Right renal pelvis (tissue), 4 donors: ENCODE data around the gene THAP11. TPM values are rescaled to one million over a fixed set of nuclear protein-coding genes. Genes with fewer than 3 reads are reported as not detected.
A peak's percentile ranks its signal among the peaks of the same experiment; 100 is the strongest.
"Not testable (repeated sequence)": the region's sequence is repeated elsewhere in the genome, so short reads cannot be mapped to it uniquely, and the experiment has no call there.

Experiments
- DNase-seq, 4 donors: peaks; one replicate each; pipeline ENCODE4 v3.0.0-alpha.2; 2013; ENCODE audit warnings: low read depth in 4 of 4, low spot score in 3 of 4, missing footprints in 1 of 4
- polyA plus RNA-seq, 4 donors: library from polyadenylated mRNA; unstranded; fragments of 120-200 nt; gene quantifications; one replicate each; pipeline ENCODE4 v1.2.1, GENCODE V29; 2013; ENCODE audit not compliant: insufficient read length in 4 of 4

Gene THAP11
- polyA plus RNA-seq, 4 donors, result 30.4 to 33.8 (median 32.1) TPM

DNA sequence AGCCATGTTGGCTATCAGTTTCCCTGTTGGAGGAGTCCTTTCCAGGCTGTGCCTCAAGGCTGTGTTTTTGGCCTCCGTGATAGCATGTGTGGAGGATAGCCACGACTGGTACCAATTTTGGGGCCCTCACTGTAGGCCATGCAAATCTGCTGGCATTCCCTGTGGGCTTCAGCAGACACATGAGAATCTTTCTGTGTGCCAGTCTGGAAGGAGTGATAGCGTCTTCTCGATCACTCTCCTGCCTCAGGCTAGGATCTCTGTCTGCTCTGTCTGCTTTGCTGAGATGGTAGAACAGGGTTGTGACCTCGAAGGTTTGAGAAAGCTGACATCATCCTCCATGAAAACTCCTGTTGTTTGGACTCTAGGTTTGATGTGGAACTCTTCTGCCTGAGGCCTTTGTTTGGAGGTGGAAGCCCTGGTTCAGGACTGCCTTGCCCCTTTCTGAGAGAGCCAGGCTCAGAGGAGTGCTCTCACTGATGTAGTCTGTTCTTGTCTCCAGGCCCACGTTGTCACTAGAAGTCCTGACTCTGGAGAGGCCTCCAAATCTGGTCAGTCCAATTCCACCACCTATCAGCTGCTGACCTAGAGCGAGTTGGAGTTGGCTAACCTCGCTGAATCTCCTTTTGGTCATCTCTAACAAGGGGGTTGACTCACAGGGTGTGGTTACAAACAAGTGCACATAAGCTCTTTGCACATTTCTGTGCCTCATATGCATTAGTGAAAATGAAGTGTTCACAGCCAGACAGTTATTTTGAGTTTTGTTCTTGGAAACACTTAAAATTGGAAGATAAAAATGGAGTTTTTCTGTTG is 18.7 kb downstream of the THAP11 start:
- DNase-seq, result no peak

DNA sequence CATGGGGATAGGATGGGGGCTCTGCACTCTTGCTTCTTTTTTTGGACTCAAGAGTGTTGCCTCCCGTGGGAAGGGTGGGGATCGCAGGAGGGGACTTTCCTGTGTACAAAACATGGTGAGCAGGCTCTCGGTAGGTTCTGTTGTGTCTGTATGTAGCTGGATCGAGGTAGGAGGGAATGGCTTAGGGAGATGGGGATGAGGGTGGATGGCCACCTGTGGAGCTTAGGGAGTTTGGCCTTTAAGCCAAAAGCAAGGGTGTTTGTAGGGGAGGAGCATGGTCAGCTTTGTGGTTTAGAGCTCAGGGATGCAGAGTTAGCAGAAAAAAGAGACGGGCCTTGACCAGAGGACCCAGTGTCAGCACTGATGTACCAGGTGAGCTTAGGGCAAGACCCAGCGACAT is 19.8 kb downstream of the THAP11 start:
- DNase-seq, result no peak

DNA sequence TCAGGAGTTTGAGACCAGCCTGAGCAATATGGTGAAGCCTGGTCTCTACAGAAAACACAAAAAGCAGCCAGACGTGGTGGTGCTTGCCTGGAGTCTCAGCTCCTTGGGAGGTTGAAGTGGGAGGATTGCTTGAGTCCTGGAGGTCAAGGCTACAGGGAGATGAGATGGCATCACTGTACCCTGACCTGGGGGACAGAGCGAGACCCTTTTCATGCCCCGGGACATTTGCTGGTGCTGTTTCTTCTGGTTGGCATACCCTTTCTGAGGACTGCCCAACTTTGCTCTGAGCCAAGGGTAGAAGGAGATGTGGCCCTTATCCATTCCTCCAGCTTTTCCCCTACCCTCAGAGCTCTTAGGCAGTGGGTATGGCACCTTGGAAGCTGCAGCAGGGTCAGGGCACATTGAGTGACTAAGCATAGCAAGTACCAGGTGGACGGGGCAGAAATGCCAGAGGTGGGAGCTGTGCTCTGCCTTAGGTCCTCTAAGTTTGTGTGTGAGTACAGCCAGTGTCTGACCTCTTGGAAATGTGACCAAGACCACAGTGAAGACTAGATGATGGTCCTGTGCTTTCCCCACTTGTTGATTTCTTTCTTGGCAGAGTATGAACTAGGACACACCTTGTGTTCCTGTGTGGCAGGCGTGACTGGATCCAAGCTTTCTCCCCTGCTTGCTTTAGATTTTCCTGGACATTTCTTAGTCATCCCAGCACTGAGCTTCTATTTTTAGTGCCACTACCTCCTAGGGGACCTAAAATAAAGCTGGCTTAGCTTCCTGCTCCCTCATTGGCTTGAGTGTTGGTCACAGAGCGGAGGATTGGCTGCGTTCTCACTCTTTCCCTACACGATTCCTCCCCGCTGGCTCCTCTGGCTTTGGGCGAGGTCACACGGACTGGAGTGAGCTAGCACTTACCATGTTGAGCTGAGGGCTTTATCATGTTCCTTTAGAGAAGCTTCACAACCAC is 20.8 kb downstream of the THAP11 start:
- DNase-seq, result no peak

DNA sequence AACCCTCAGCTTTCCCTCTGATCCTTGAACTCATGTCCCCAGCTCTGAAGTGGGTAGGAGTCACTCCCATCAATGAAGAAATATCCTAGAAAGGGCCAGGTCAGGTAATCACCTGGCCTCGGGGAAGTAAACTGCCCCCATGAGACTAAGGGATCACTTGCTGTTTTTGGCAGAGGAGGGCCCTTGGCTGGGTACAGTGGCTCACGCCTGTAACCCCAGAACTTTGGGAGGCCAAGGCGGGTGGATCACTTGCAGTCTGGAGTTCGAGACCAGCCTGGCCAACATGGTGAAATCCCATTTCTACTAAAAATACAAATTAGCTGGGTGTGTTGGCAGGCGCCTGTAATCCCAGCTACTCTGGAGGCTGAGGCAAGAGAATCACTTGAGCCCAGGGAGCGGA is 21.9 kb downstream of the THAP11 start:
- not testable (repeated sequence) for DNase-seq

DNA sequence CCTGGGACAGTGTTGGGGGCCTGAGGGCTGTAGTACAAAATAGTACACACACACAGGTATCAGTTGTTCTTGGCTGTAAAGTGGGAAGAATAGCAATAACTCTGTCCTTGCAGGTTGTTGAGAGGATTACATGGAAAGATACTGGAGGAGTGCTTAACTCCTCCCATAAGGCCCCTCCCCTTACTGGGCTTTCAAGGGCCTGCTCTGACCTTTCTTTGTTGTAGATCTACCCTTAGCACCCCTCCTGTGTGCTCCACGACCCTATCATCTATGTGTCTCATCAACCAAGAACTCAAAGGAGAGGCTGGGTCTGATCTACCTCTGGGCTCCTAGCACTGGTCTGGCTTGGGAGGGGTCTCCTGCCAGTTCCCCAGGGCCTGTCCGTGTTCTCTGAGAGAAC is 22.5 kb downstream of the THAP11 start:
- DNase-seq, result no peak

DNA sequence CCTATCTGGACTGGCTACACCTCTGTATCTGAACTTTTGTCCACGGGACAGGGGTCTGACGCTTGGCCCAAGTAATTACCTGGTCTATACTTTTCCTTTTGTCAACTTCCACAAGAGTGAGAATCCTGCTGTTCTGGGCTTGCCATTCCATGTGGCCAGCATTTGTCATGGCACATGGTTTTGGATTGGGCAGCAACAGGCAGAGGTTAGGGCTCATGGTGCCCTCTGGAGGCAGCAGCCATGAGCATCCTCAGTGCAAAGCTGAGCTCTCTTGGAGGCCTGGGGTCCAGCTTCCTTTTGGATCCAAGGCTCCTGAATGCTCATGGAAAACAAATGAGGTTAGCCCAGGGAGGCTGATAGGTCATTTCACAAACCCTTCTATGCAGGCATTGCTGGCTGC is 23.2 kb downstream of the THAP11 start:
- no peak for DNase-seq

DNA sequence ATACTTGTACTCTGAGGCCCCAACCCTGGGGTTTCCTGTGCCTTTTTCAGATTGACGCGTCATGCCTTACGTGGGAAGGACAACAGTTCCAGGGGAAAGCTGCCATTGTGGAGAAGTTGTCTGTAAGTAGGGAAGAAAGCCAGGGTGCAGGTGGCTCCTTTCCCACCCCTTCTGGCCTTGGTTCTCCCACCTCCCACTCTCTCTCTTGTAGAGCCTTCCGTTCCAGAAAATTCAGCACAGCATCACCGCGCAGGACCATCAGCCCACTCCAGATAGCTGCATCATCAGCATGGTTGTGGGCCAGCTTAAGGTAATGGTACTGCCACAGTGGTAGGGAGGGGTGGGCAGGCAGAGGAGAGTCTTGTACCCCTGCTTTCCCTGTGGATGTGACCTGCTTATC is 26.2 kb downstream of the THAP11 start:
- DNase-seq, result no peak

DNA sequence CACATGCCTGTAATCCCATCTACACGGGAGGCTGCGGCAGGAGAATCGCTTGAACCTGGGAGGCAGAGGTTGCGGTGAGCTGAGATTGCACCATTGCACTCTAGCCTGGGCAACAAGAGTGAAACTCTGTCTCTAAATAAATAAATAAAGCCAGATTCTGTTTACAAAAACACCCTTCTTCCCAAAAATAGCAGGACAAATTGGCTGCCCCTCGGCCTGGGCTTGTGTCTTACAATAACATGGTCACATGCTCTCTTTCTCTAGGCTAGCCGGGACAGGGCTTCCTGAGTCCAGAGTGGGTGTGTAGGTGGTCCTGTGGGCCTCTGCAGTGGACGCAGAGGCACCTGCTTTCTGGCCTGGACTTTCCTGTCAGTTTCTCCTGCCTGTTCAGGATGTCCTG is 27.5 kb downstream of the THAP11 start:
- DNase-seq, result no peak

DNA sequence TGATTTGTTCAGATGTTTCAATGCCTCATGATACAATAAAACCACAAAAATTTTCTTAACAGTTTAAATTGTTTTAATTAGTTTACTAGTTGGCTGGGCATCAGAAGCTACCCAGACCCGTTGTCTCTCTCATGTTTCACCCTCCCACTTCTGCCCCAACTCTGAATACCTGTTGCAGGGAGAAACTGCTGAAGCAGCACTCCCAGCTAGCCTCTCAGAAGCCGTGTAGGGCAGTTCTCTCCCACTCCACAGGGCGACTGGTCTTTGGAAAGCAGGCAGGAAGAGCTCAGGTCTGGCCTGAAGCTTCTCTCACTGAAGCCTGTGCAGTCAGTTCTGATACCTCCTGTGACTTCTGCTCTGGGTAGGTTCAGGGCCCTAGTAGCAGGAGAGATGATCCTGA is 29.1 kb downstream of the THAP11 start:
- DNase-seq, result no peak

DNA sequence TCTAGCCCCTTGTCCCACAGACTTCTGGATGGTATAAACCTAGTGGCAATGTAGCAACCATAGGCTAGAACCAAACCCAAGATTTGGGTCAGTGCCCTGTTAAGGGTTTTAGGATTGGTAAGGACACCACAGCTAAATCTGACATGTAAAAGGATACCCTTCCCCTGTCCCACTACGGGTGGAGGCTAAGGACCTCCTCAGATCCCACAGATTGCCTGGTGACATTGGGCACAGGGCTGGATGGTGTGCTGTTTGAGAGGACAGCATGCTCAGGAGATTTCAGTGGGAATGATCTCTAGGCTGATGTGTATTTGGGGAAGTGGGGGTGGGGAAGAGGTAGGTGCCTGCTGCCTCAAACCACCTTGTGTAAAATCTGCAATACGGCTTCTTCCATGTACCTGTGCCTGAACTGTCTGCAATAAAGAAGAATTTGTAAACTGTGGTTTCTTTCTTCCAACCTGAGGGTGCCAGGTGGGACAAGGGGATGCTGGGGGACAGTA is 30.1 kb downstream of the THAP11 start:
- DNase-seq, result no peak

DNA sequence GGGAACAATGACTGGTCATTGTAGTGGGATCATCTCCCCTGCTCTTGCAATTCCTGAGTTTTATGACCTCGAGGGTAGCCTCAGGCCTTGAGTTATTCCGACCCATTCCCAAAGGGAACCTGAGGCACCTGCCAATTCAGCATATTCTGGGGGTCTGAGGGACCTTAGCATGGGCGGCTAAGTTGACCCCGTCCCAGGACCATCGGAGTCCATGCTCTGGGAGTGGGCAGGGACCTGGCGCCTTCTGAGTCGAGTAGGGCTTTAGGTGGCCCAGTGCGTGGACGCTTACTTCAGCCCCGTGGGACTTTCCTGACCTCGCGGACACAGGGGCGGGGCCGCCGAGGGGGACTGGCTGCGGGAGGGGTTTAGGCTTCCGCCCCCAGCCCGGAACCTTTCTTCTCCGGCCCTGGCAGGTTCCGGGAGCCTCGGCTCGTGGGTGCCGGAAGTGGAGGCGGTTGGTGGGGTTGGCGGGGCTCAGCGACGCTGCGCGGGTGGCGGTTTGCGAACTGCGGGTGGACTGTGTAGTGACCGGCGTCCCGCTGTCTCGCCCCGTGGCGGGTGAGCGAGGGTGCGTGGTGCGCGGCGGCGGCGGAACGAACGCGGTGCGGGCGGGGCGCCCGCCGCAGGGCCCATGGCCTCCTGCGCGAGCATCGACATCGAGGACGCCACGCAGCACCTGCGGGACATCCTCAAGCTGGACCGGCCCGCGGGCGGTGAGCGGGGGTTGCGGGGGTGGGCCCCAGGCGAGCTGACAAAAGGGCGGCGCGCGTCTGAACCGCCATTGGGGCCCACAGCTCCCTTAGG is 30.7 kb downstream of the THAP11 start, which contains the start of gene EDC4:
TSS of gene EDC4 (plus strand) at position 422 of the 804 bp plus-strand sequence. CDS start at position 632, 210 bp downstream.
- DNase-seq, result peak in 2 of 4 donors; percentile 52 to 57

DNA sequence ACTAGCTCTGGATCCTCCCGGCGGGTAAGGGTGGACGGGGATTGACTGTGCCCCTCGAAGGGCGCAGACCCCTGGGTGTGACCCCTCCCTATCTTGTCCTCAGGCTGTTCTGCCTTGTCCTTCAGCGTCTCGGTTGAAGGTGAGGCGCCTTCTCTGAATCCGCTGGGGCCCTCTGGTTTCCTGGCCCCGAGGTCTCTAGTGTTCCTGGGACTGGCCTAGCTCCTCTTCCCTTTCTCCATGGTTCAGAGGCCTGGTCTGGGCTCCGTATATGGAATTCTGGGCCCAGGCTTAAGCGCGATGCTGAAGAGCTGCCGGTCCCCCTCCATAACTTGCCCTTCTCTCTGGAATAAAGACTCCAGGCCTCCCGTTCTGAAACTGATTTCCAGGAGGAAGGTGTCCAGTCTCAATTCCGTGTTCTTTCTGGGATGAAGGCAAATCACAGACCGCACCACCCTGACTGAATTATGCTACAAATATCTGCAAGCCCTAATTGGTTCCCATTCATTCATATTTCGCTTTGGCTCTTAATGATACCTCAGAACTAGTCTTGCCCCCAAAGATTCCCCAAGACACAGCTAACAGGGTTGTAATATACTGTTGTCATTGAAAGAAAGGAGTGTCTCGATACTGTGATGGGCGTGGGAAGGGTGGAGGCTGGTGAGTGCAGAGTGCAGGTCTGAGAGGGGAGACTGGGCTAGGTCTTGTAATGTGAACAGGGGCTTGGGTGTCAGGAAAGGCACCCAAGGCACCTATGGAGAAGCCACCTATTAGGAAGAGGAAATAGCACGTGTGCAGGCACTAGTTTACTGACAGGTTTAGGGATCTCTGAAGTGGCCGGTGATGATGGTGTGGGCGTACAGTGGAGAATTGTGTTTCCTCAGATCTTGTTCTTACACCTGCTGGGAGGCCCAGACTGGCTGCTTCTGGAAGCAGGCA is 31.6 kb downstream of the THAP11 start:
- no peak for DNase-seq

DNA sequence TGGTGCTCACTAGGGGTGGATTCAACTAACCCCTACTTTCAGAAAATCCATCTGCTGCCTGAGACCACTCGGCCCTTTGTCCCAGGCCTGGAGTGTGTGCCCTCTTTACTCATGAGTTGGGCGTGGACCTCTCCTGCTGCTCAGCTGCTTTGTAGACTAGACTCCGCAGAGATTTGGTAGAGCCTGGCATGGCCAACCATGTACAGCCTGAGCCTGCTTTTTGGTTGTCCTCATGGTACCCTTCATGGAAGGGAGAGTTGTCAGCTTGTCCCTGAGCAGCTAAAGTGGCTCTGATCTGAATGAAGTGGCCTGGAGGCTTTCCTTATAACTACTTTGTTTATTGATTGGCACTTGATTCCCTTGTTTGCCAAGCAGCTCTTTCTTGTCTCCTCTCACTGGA is 32.3 kb downstream of the THAP11 start:
- no peak for DNase-seq

DNA sequence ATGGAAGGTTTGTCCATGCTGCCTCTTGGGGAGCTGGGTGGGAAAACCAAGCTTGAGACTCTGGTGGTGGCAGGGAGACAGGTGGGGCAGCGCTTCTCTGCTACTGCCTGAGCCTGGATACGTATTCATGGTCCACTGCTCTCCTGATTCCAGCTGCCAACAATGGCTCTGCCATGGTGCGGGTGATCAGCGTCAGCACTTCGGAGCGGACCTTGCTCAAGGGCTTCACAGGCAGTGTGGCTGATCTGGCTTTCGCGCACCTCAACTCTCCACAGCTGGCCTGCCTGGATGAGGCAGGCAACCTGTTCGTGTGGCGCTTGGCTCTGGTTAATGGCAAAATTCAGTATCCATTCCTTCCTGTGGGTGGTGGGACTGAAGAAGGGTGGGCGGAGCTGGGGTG is 34.9 kb downstream of the THAP11 start:
- no peak for DNase-seq

DNA sequence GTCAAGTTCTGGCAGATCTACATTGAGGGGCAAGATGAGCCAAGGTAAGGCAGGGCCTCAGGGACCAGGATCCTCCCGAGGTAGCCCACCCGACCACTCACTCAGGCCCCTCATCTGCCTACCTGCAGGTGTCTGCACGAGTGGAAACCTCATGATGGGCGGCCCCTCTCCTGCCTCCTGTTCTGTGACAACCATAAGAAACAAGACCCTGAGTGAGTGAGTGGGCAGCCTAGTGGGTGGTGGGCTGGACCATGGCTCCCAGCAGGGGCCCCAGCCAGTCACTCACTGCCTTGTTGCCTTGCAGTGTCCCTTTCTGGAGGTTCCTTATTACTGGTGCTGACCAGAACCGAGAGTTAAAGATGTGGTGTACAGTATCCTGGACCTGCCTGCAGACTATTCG is 36.1 kb downstream of the THAP11 start:
- DNase-seq, result no peak

DNA sequence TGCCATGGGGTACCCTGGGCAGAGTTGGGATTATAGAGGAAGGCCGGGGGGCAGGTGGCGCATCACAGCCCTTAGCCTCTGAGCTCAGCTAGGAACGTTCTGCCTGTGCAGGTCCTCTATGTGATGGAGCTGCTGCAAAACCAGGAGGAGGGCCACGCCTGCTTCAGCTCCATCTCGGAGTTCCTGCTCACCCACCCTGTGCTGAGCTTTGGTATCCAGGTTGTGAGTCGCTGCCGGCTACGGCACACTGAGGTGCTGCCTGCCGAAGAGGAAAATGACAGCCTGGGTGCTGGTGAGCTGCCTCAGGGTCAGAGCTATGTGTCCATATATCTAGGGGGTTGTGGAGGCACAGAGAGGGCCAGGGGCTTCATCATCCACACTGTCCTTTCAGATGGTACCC is 36.7 kb downstream of the THAP11 start:
- no peak for DNase-seq

DNA sequence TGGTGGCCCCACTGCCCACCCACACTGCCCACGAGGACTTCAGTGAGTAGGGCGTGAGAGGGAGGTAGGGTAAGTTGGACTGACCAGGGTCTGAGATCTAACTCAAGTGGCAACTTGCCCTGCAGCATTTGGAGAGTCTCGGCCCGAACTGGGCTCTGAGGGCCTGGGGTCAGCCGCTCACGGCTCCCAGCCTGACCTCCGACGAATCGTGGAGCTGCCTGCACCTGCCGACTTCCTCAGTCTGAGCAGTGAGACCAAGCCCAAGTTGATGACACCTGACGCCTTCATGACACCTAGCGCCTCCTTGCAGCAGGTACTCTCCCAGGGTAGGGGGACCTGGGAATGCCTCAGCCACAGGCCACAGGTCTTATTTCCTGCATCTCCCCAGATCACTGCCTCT is 37.3 kb downstream of the THAP11 start:
- no peak for DNase-seq

DNA sequence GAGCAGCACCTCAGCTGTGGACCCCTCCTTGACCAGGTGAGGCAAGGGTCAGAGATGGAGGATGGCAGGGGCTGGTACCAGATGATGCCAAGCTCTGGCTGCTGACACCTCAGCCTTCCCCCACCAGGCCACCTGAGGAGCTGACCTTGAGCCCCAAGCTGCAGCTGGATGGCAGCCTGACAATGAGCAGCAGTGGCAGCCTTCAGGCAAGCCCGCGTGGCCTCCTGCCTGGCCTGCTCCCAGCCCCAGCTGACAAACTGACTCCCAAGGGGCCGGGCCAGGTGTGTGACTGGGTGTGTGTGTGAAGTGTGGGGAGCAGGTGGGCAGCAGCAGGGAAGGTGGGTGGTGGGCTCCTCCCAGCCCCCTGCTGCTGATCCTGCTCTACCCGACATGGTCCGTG is 37.8 kb downstream of the THAP11 start:
- DNase-seq, result no peak

DNA sequence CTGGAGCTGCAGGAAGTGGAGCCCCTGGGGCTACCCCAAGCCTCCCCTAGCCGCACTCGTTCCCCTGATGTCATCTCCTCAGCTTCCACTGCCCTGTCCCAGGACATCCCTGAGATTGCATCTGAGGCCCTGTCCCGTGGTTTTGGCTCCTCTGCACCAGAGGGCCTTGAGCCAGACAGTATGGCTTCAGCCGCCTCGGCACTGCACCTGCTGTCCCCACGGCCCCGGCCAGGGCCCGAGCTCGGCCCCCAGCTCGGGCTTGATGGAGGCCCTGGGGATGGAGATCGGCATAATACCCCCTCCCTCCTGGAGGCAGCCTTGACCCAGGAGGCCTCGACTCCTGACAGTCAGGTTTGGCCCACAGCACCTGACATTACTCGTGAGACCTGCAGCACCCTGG is 38.5 kb downstream of the THAP11 start:
- DNase-seq, result no peak
